ENCODE data around the gene HOXA13.

DNA sequence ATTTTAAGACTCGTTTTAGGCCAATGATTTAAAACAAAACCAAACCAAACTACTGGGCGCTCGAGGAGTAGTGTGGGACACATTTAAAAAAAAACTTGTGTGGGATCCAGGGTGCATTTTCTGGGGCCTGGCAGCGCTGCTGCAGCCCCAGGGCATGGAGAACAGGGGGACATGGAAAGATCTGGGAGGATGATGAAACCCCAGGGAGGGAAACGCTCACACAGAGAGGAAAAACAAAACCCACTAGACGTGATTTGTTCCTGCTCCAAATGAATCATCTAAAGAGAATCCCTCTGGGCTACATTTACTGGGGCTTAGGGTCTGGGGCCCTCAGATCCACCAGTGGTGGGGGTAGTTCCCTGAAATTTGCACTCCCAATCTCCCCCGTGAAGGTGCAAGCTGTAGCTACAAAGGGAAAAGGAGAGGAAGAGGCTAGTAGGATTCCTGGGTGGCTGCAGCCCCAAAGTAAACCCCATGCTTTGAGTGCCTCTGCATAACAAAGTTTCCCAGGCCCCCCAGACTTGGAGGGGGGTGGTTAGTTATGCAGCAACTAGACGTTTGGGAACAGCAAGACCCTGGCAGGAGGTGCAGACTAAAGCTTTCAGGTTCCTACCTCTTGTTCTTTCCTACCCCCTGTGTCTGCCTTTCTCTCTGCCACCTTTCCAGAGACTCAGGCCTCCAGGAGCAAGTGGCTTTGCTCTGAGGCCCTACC lies 14.5 kb upstream of the HOXA13 start:
- TF ChIP-seq CTCF (IDR thresholded peaks at IDR 0.05; ENCODE audit: low read depth, low read length) (no peak), EZH2phosphoT487 (IDR thresholded peaks at IDR 0.05; ENCODE audit: low read depth) (no peak)
